ENCODE data around the gene GPC6.

Gene GPC6

GRCh38 chr13:94176561-94176960 lies 950.0 kb downstream of the GPC6 start:
- no peak overlapping the region for H3K4me3 ChIP-seq (ENCODE audit: low read length)
- H3K27me3 ChIP-seq (replicated peaks; ENCODE audit: insufficient read depth, low read length), result no peaks in the 10 kb centered on the region
- H3K9me2 ChIP-seq (replicated peaks; ENCODE audit: insufficient read depth, low read length), result no peaks in the 10 kb centered on the region
- no peak for TF ChIP-seq EZH2phosphoT487 (IDR thresholded peaks at IDR 0.05; ENCODE audit: low read length)
- no peak for TF ChIP-seq CTCF (IDR thresholded peaks at IDR 0.05; ENCODE audit: low read length)
- TF ChIP-seq EZH2 (optimal IDR thresholded peaks at IDR 0.05; ENCODE audit: low read depth, low read length), result no peak
- no peaks in the 10 kb centered on the region for H3K79me2 ChIP-seq (ENCODE audit: low read length)
- H3K36me3 ChIP-seq (replicated peaks; ENCODE audit: insufficient read depth, low read length), result no peaks in the 10 kb centered on the region
- no peak overlapping the region for H3K4me2 ChIP-seq (ENCODE audit: low read depth, low read length)
- DNase-seq, result no peak
- H2AFZ ChIP-seq (ENCODE audit: low read length), result no peak overlapping the region
- H3K9ac ChIP-seq (ENCODE audit: low read length), result no peak overlapping the region
- no peaks in the 10 kb centered on the region for H4K20me1 ChIP-seq (ENCODE audit: insufficient read depth, low read length)
- no peak overlapping the region for H3K27ac ChIP-seq (ENCODE audit: low read length)
- H3K4me1 ChIP-seq (ENCODE audit: low read length), result no peaks in the 10 kb centered on the region
- H3K9me3 ChIP-seq (replicated peaks; ENCODE audit: insufficient read depth, low read length), result no peaks in the 10 kb centered on the region
- H3F3A ChIP-seq (ENCODE audit: insufficient read depth, low read length), result no peaks in the 10 kb centered on the region

- Histone ChIP-seq H2AFZ (ENCODE audit: low read length) (no peak overlapping the region), H3K36me3 (replicated peaks; ENCODE audit: insufficient read depth, low read length) (no peaks in the 10 kb centered on the region), H3K4me2 (ENCODE audit: low read depth, low read length) (no peak overlapping the region), H3K9me3 (replicated peaks; ENCODE audit: insufficient read depth, low read length) (no peaks in the 10 kb centered on the region), H4K20me1 (ENCODE audit: insufficient read depth, low read length) (no peaks in the 10 kb centered on the region), H3K79me2 (ENCODE audit: low read length) (no peaks in the 10 kb centered on the region), H3K27me3 (replicated peaks; ENCODE audit: insufficient read depth, low read length) (no peaks in the 10 kb centered on the region), H3K9me2 (replicated peaks; ENCODE audit: insufficient read depth, low read length) (no peaks in the 10 kb centered on the region), H3K4me1 (ENCODE audit: low read length) (no peaks in the 10 kb centered on the region), H3F3A (ENCODE audit: insufficient read depth, low read length) (no peaks in the 10 kb centered on the region), H3K4me3 (ENCODE audit: low read length) (no peak overlapping the region), H3K27ac (ENCODE audit: low read length) (no peak overlapping the region), H3K9ac (ENCODE audit: low read length) (no peak overlapping the region)
- no peak for DNase-seq
- TF ChIP-seq EZH2phosphoT487 (IDR thresholded peaks at IDR 0.05; ENCODE audit: low read length) (no peak), CTCF (IDR thresholded peaks at IDR 0.05; ENCODE audit: low read length) (no peak), EZH2 (optimal IDR thresholded peaks at IDR 0.05; ENCODE audit: low read depth, low read length) (no peak)
Measured at GRCh38 chr13:94177041-94177440, 950.4 kb downstream of the GPC6 start.

GRCh38 chr13:94178625-94179244 lies 952.1 kb downstream of the GPC6 start:
- no peak for DNase-seq
- no peaks in the 10 kb centered on the region for H3F3A ChIP-seq (ENCODE audit: insufficient read depth, low read length)
- TF ChIP-seq EZH2phosphoT487 (IDR thresholded peaks at IDR 0.05; ENCODE audit: low read length) (no peak), CTCF (IDR thresholded peaks at IDR 0.05; ENCODE audit: low read length) (no peak), EZH2 (optimal IDR thresholded peaks at IDR 0.05; ENCODE audit: low read depth, low read length) (no peak)

More at GRCh38 chr13:94178625-94179244, 952.1 kb downstream of the GPC6 start:
- Histone ChIP-seq H3K9me3 (replicated peaks; ENCODE audit: insufficient read depth, low read length) (no peaks in the 10 kb centered on the region), H4K20me1 (ENCODE audit: insufficient read depth, low read length) (no peaks in the 10 kb centered on the region), H3K4me2 (ENCODE audit: low read depth, low read length) (no peak overlapping the region), H3K4me3 (ENCODE audit: low read length) (no peak overlapping the region), H3K4me1 (ENCODE audit: low read length) (no peaks in the 10 kb centered on the region), H3K9ac (ENCODE audit: low read length) (no peak overlapping the region), H3K79me2 (ENCODE audit: low read length) (no peaks in the 10 kb centered on the region), H2AFZ (ENCODE audit: low read length) (no peak overlapping the region), H3K36me3 (replicated peaks; ENCODE audit: insufficient read depth, low read length) (no peaks in the 10 kb centered on the region), H3K27me3 (replicated peaks; ENCODE audit: insufficient read depth, low read length) (no peaks in the 10 kb centered on the region), H3K9me2 (replicated peaks; ENCODE audit: insufficient read depth, low read length) (no peaks in the 10 kb centered on the region), H3K27ac (ENCODE audit: low read length) (no peak overlapping the region)
